Fibroblast of lung (primary cell): ENCODE results near the gene POLR2I.

ENCODE experiments used
- EZH2 ChIP-seq: IDR thresholded peaks from 2 replicates; pipeline ENCODE4 v1.5.1; 2012; ENCODE audit warnings: low read length, control low read depth, mild to moderate bottlenecking; ENCODE audit errors: missing control alignments
- TF ChIP-seq, protein P1 (sequence below), 2 donors: IDR thresholded peaks in 1 of 2; conservative IDR thresholded peaks in 1 of 2; 1 replicate in 1 of 2; 2 replicates in 1 of 2; pipeline ENCODE4 v1.5.1; 2011 to 2012; ENCODE audit warnings: low read length in 2 of 2, control low read depth in 1 of 2, inconsistent platforms in 1 of 2, low read depth in 1 of 2, mild to moderate bottlenecking in 1 of 2

- TF ChIP-seq, protein P1, sequence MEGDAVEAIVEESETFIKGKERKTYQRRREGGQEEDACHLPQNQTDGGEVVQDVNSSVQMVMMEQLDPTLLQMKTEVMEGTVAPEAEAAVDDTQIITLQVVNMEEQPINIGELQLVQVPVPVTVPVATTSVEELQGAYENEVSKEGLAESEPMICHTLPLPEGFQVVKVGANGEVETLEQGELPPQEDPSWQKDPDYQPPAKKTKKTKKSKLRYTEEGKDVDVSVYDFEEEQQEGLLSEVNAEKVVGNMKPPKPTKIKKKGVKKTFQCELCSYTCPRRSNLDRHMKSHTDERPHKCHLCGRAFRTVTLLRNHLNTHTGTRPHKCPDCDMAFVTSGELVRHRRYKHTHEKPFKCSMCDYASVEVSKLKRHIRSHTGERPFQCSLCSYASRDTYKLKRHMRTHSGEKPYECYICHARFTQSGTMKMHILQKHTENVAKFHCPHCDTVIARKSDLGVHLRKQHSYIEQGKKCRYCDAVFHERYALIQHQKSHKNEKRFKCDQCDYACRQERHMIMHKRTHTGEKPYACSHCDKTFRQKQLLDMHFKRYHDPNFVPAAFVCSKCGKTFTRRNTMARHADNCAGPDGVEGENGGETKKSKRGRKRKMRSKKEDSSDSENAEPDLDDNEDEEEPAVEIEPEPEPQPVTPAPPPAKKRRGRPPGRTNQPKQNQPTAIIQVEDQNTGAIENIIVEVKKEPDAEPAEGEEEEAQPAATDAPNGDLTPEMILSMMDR (conservative IDR thresholded peaks at IDR 0.05 in 1 of 2, IDR thresholded peaks at IDR 0.05 in 1 of 2; ENCODE audit: low read depth in 1 of 2, low read length in 2 of 2): no peak
- TF ChIP-seq EZH2: no peak
Measured at GRCh38 chr19:36081894-36082293, 32.8 kb downstream of the POLR2I start.
